Neuronal stem cell (in vitro differentiated cells): ENCODE measurements around the gene LILRB1.

Source experiments
- DNase-seq: peaks from one replicate; pipeline ENCODE4 v3.0.0-alpha.2; 2013; ENCODE audit warnings: low spot score
- H2AFZ ChIP-seq: one replicate; pipeline ENCODE4 v1.6.1; 2013; ENCODE audit warnings: mild to moderate bottlenecking, low read length, inconsistent platforms
- H2AK5ac ChIP-seq: 2 replicates; pipeline ENCODE4 v1.6.1; 2013; ENCODE audit warnings: low read depth, mild to moderate bottlenecking, inconsistent platforms, low read length, moderate library complexity, mixed read lengths
- H2BK120ac ChIP-seq: 2 replicates; pipeline ENCODE4 v1.6.1; 2013; ENCODE audit warnings: low read depth, mild to moderate bottlenecking, inconsistent platforms, low read length, moderate library complexity, mixed read lengths
- H2BK12ac ChIP-seq: one replicate; pipeline ENCODE4 v1.6.1; 2013; ENCODE audit warnings: low read length, inconsistent platforms
- H2BK15ac ChIP-seq: 2 replicates; pipeline ENCODE4 v1.6.1; 2013; ENCODE audit warnings: mild to moderate bottlenecking, low read length, inconsistent platforms, mixed read lengths
- H2BK5ac ChIP-seq: one replicate; pipeline ENCODE4 v1.6.1; 2013; ENCODE audit warnings: inconsistent platforms, mild to moderate bottlenecking, low read length, moderate library complexity
- H3K14ac ChIP-seq: one replicate; pipeline ENCODE4 v1.6.1; 2013; ENCODE audit warnings: low read length, inconsistent platforms
- H3K18ac ChIP-seq: 2 replicates; pipeline ENCODE4 v1.6.1; 2013; ENCODE audit warnings: low read length, inconsistent platforms
- H3K23ac ChIP-seq: 2 replicates; pipeline ENCODE4 v1.6.1; 2013; ENCODE audit warnings: low read depth, mild to moderate bottlenecking, mixed read lengths, low read length, inconsistent platforms; ENCODE audit not compliant: poor library complexity
- H3K27ac ChIP-seq: replicated peaks from 3 replicates; pipeline ENCODE4 v1.5.1; 2013; ENCODE audit warnings: low read length, inconsistent platforms
- H3K27me3 ChIP-seq, 3 experiments: 2 replicates each; pipeline ENCODE4 v1.6.1; 2013; ENCODE audit warnings: low read length in 3 of 3, mild to moderate bottlenecking in 2 of 3, inconsistent platforms in 1 of 3, low read depth in 1 of 3, mixed read lengths in 1 of 3, moderate library complexity in 1 of 3; ENCODE audit not compliant: control insufficient read depth in 3 of 3, insufficient read depth in 3 of 3
- H3K36me3 ChIP-seq, 2 donors: replicated peaks in 1 of 2; 2 replicates each; pipeline ENCODE4 v1.6.1; 2013; ENCODE audit warnings: low read length in 2 of 2; ENCODE audit not compliant: control insufficient read depth in 2 of 2, insufficient read depth in 2 of 2
- H3K4ac ChIP-seq: 2 replicates; pipeline ENCODE4 v1.6.1; 2013; ENCODE audit warnings: inconsistent platforms, mild to moderate bottlenecking, low read length, moderate library complexity
- H3K4me1 ChIP-seq, 2 donors: 1 replicate in 1 of 2; 2 replicates in 1 of 2; pipeline ENCODE4 v1.6.1; 2013; ENCODE audit warnings: low read length in 2 of 2, low read depth in 1 of 2; ENCODE audit not compliant: control insufficient read depth in 2 of 2, insufficient read depth in 1 of 2
- H3K4me2 ChIP-seq: one replicate; pipeline ENCODE4 v1.6.1; 2013; ENCODE audit warnings: mild to moderate bottlenecking, low read length, inconsistent platforms; ENCODE audit not compliant: insufficient read depth, poor library complexity, severe bottlenecking
- H3K4me3 ChIP-seq, 2 donors: 2 replicates each; pipeline ENCODE4 v1.5.1; 2013; ENCODE audit warnings: low read length in 2 of 2, mild to moderate bottlenecking in 2 of 2, inconsistent platforms in 1 of 2, moderate library complexity in 1 of 2
- H3K79me1 ChIP-seq: one replicate; pipeline ENCODE4 v1.6.1; 2013; ENCODE audit warnings: low read depth, mild to moderate bottlenecking, inconsistent platforms, low read length, moderate library complexity
- H3K9ac ChIP-seq: one replicate; pipeline ENCODE4 v1.6.1; 2013; ENCODE audit warnings: mild to moderate bottlenecking, low read depth, low read length, inconsistent platforms; ENCODE audit not compliant: poor library complexity
- H3K9me3 ChIP-seq, 2 donors: replicated peaks in 1 of 2; 2 replicates each; pipeline versions ENCODE3 to v1.6.1; 2013; ENCODE audit warnings: low read length in 2 of 2, mild to moderate bottlenecking in 2 of 2, inconsistent platforms in 1 of 2, low read depth in 1 of 2, mixed read lengths in 1 of 2, moderate library complexity in 1 of 2; ENCODE audit not compliant: control insufficient read depth in 2 of 2, insufficient read depth in 1 of 2
- H4K8ac ChIP-seq: one replicate; pipeline ENCODE4 v1.6.1; 2013; ENCODE audit warnings: low read depth, mild to moderate bottlenecking, inconsistent platforms, low read length, moderate library complexity
- H4K91ac ChIP-seq: one replicate; pipeline ENCODE4 v1.6.1; 2013; ENCODE audit warnings: low read length, low read depth, mild to moderate bottlenecking, inconsistent platforms; ENCODE audit not compliant: poor library complexity
- WGBS, 2 donors: extraction: QIAGEN DNeasy Blood & Tissue Kit; methylation state at CpG; one replicate each; pipeline ENCODE4 v1.1.7; 2013; ENCODE audit warnings: missing lambda C conversion rate in 2 of 2, mixed read lengths in 1 of 2; ENCODE audit not compliant: insufficient read length in 2 of 2, insufficient replicate concordance in 1 of 2; ENCODE audit errors: extremely low coverage in 2 of 2; 5-methylcytosine and 5-hydroxymethylcytosine counted together

The LILRB1 gene

GRCh38 chr19:54608792-54609191 is 21.5 kb upstream of the LILRB1 start:
- no peak overlapping the region for H3K4me2 ChIP-seq
- no peak overlapping the region for H4K91ac ChIP-seq
- H3K4me1 ChIP-seq, result no peaks in the 10 kb centered on the region
- H3K23ac ChIP-seq, result no peak overlapping the region
- H3K27me3 ChIP-seq, result no peaks in the 10 kb centered on the region
- WGBS, 2 donors, result no CpG with 5 or more reads among the region's 15 CpGs
- H3K9ac ChIP-seq, result no peak overlapping the region
- H3K36me3 ChIP-seq, result no peaks in the 10 kb centered on the region
- no peak overlapping the region for H3K27ac ChIP-seq
- peak overlapping the region in 1 of 2 donors; percentile 49 for H3K4me3 ChIP-seq
- no peak overlapping the region for H2BK5ac ChIP-seq
- no peak overlapping the region for H4K8ac ChIP-seq
- no peak overlapping the region for H3K18ac ChIP-seq
- H2AFZ ChIP-seq, result no peak overlapping the region
- no peak overlapping the region for H2BK15ac ChIP-seq
- H3K14ac ChIP-seq, result no peak overlapping the region
- no peaks in the 10 kb centered on the region for H3K79me1 ChIP-seq
- no peak overlapping the region for H3K4ac ChIP-seq
- no peak for DNase-seq
- no peak overlapping the region for H2AK5ac ChIP-seq
- no peak overlapping the region for H2BK120ac ChIP-seq
- peaks cover 4 to 40% of the 10 kb centered on the region in 2 donors for H3K9me3 ChIP-seq
- no peak overlapping the region for H2BK12ac ChIP-seq

GRCh38 chr19:54609356-54609791 is 20.9 kb upstream of the LILRB1 start:
- Histone ChIP-seq H3K4me3 (peak overlapping the region in 1 of 2 donors; percentile 52), H3K4ac (no peak overlapping the region), H3K9me3 (peaks cover 4 to 40% of the 10 kb centered on the region in 2 donors), H3K27me3 (no peaks in the 10 kb centered on the region), H2AFZ (no peak overlapping the region), H2BK15ac (no peak overlapping the region), H3K9ac (no peak overlapping the region), H3K27ac (no peak overlapping the region), H2AK5ac (no peak overlapping the region), H3K4me1 (no peaks in the 10 kb centered on the region), H4K91ac (no peak overlapping the region), H2BK12ac (no peak overlapping the region), H3K14ac (no peak overlapping the region), H3K23ac (no peak overlapping the region), H3K36me3 (no peaks in the 10 kb centered on the region), H2BK120ac (no peak overlapping the region), H3K4me2 (no peak overlapping the region), H3K18ac (no peak overlapping the region), H2BK5ac (no peak overlapping the region), H4K8ac (no peak overlapping the region), H3K79me1 (no peaks in the 10 kb centered on the region)
- WGBS, 2 donors, result no CpG with 5 or more reads among the region's 26 CpGs
- DNase-seq, result no peak

- no peak overlapping the region for H3K9ac ChIP-seq
- H3K4me1 ChIP-seq, result no peaks in the 10 kb centered on the region
- no peak for DNase-seq
- H2BK5ac ChIP-seq, result no peak overlapping the region
- no peak overlapping the region for H2BK15ac ChIP-seq
- no peak overlapping the region for H3K4ac ChIP-seq
- no peak overlapping the region for H3K14ac ChIP-seq
- H2BK12ac ChIP-seq, result no peak overlapping the region
- H3K36me3 ChIP-seq, result no peaks in the 10 kb centered on the region
- no peak overlapping the region for H2AFZ ChIP-seq
- no peak overlapping the region for H2BK120ac ChIP-seq
- H3K23ac ChIP-seq, result no peak overlapping the region
- H3K18ac ChIP-seq, result no peak overlapping the region
- H3K27me3 ChIP-seq, result no peaks in the 10 kb centered on the region
- H2AK5ac ChIP-seq, result no peak overlapping the region
- H3K79me1 ChIP-seq, result no peaks in the 10 kb centered on the region
- no CpG with 5 or more reads among the region's 1 CpG for WGBS, 2 donors
- no peak overlapping the region for H4K91ac ChIP-seq
- no peak overlapping the region for H3K27ac ChIP-seq
- no peak overlapping the region for H3K4me2 ChIP-seq
- peaks cover 0 to 34% of the 10 kb centered on the region in 2 donors for H3K9me3 ChIP-seq
- no peak overlapping the region for H3K4me3 ChIP-seq
- H4K8ac ChIP-seq, result no peak overlapping the region
These were observed 17.9 kb upstream of the LILRB1 start for GRCh38 chr19:54612428-54612827.

DNA sequence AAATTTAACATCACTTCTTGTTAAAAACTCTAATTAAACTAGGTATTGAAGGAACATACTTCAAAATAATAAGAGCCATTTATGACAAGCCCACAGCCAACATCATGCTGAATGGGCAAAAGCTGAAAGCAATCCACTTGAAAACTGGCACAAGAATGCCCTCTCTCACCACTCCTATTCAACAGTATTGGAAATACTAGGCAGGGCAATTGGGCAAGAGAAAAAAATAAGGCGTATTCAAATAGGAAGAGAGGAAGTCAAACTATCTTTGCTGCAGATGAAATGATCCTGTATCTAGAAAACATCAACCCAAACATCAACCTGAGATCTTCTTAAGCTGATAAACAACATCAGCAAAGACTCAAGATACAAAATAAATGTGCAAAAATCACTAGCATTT is 15.6 kb upstream of the LILRB1 start:
- H3K9me3 ChIP-seq, result peaks cover 0 to 14% of the 10 kb centered on the region in 2 donors
- H3K36me3 ChIP-seq, result no peaks in the 10 kb centered on the region
- H2AK5ac ChIP-seq, result no peak overlapping the region
- H3K9ac ChIP-seq, result no peak overlapping the region
- no peaks in the 10 kb centered on the region for H3K27me3 ChIP-seq
- H3K4me1 ChIP-seq, result no peaks in the 10 kb centered on the region
- H3K27ac ChIP-seq, result no peak overlapping the region
- H2BK12ac ChIP-seq, result no peak overlapping the region
- no peak overlapping the region for H4K91ac ChIP-seq
- H3K18ac ChIP-seq, result no peak overlapping the region
- H3K4ac ChIP-seq, result no peak overlapping the region
- no peak overlapping the region for H2BK120ac ChIP-seq
- H3K4me2 ChIP-seq, result no peak overlapping the region
- no peak overlapping the region for H3K23ac ChIP-seq
- no peak overlapping the region for H2AFZ ChIP-seq
- no peak for DNase-seq
- no peaks in the 10 kb centered on the region for H3K79me1 ChIP-seq
- no peak overlapping the region for H4K8ac ChIP-seq
- H3K4me3 ChIP-seq, result no peak overlapping the region
- no peak overlapping the region for H3K14ac ChIP-seq
- WGBS, 2 donors, result no CpG with 5 or more reads among the region's 1 CpG
- H2BK5ac ChIP-seq, result no peak overlapping the region
- H2BK15ac ChIP-seq, result no peak overlapping the region
